LNCaP clone FGC (cell line): ENCODE measurements around the gene SND1.

Source experiments
- DNase-seq: peaks from one replicate; pipeline ENCODE4 v3.0.0-alpha.2; 2011; ENCODE audit warnings: low read depth
- H3K4me3 ChIP-seq: 2 replicates; pipeline ENCODE4 v1.5.1; 2011; ENCODE audit warnings: mild to moderate bottlenecking, low read depth, low read length, control low read depth
- TF ChIP-seq, protein P1 (sequence below): IDR thresholded peaks from 2 replicates; pipeline ENCODE4 v1.5.1; 2012; ENCODE audit warnings: mild to moderate bottlenecking; ENCODE audit not compliant: control insufficient read depth, insufficient read depth; ENCODE audit errors: extremely low read depth

SND1 gene

DNA sequence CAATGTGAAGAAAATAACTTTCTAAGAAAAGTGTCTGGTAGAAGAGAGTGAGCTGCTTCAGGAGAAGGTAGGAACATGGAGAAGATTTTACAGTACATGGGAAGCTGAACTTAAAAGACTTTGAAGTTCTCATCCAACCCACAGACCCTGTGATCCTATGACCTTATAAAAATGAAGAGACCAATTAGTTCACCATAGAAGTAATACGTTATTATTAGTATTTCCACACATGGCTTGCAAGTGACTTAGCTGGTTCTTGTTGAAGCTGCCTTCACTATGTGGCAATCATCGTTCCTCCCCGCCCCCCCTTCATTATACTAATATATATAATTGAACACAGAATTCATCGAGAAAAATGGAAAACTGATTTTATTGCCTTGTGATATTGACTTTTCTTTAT is 129.1 kb downstream of the SND1 start:
- no peak overlapping the region for H3K4me3 ChIP-seq
- TF ChIP-seq, protein P1, sequence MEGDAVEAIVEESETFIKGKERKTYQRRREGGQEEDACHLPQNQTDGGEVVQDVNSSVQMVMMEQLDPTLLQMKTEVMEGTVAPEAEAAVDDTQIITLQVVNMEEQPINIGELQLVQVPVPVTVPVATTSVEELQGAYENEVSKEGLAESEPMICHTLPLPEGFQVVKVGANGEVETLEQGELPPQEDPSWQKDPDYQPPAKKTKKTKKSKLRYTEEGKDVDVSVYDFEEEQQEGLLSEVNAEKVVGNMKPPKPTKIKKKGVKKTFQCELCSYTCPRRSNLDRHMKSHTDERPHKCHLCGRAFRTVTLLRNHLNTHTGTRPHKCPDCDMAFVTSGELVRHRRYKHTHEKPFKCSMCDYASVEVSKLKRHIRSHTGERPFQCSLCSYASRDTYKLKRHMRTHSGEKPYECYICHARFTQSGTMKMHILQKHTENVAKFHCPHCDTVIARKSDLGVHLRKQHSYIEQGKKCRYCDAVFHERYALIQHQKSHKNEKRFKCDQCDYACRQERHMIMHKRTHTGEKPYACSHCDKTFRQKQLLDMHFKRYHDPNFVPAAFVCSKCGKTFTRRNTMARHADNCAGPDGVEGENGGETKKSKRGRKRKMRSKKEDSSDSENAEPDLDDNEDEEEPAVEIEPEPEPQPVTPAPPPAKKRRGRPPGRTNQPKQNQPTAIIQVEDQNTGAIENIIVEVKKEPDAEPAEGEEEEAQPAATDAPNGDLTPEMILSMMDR, result no peak
- no peak for DNase-seq

DNA sequence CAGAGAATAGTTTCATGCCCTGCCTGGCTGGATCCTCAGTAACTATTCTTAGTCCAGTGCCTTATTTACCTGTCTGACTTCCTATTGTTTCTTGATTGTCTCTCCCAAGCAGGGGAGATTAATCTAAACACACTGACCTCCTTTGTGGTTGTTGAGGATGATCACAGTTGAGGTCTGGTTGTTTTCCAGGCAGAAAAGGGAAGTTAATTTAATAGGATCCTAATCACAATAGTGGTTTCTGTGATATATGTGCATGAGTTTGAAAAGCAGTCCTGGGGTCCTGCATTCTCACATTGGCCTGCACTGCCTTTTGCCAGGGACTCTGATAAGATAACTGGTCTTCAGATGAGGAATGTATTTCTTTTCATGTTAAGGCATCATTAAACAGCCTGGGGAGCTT is 130.1 kb downstream of the SND1 start:
- DNase-seq, result no peak
- TF ChIP-seq, protein P1, result no peak

DNA sequence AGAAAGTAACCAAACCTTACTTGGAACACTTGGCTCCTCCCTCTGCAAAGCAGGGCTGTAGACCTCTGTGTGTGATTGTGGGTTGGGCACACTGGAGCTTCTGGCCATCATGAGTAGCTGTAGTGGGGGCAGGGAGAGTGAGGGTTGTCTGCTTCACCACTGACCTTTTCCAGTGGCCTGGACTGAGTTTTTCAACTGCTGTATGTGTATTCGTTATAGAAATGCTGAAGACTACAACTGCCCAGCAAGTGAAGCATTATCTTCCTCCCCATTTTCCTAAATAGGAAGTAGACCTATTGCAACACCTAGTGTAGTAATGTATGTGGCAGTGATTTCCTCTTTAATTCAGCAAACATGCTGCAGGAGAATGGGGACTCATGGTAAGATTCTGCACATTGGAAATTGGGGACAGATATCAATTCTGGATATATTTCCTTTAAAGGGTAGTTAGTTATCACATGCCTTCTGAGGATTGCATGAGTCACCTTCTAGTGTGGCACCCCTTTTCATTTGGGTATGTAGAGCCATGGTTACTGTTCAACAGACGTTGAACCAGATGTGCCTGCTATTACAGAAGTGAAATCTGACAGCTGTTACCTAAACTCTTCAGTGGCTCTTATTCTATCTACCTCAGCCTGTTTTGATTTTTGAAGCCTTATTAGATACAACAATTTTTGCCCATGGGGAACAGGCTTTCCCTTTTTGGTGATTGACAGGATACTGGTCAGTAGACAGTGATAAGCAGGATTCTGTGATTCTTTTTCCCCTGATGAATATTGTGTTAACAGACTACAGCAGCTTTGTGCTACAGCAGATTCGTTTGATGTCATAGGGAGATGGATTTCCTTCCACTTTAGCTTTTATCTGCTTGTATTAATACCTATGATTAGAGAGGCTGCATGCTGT is 130.9 kb downstream of the SND1 start:
- no peak for DNase-seq
- no peak overlapping the region for H3K4me3 ChIP-seq

More for the DNA sequence above, 130.1 kb downstream of the SND1 start:
- H3K4me3 ChIP-seq, result no peak overlapping the region

DNA sequence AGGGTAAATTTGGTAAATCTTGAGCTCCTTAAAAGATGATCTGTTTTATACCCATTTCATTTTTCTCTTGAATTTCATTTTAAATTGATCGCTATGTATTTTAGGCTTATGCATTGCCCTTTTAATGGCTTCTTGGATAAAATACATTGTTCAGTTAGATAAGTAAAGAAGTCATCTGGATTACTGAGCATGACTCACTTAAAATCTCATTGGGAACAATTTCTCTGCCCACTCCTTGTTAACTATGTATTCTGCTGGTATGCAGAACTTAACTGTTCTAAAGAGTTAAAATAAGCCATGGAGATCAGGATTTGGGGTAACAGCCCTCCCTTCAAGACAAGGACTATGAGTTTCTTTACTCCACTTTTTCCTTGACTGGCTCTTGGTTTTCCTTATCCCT is 134.2 kb downstream of the SND1 start:
- TF ChIP-seq, protein P1, result no peak
- no peak for DNase-seq
- H3K4me3 ChIP-seq, result no peak overlapping the region

More for the DNA sequence above, 130.9 kb downstream of the SND1 start:
- TF ChIP-seq, protein P1, result no peak

DNA sequence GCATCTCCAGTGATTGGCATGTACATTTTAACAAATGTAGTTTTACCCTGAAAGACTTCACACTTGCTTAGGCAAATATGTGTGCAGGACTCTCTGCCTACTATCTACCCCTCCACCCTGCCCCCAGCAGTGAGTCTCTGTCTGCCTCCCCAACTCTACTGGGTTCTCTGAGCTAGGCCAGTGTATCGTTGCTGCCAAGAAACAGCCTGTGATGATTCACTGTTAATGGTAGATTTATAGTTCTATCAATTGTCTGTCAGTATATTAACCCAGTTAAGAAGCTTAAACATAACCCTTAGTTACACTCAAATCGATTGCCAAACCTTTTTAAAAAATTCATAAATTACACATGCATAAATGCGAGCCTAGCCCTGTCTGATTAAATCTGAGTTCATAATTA is 137.0 kb downstream of the SND1 start:
- TF ChIP-seq, protein P1, result no peak
- H3K4me3 ChIP-seq, result no peak overlapping the region
- DNase-seq, result no peak

DNA sequence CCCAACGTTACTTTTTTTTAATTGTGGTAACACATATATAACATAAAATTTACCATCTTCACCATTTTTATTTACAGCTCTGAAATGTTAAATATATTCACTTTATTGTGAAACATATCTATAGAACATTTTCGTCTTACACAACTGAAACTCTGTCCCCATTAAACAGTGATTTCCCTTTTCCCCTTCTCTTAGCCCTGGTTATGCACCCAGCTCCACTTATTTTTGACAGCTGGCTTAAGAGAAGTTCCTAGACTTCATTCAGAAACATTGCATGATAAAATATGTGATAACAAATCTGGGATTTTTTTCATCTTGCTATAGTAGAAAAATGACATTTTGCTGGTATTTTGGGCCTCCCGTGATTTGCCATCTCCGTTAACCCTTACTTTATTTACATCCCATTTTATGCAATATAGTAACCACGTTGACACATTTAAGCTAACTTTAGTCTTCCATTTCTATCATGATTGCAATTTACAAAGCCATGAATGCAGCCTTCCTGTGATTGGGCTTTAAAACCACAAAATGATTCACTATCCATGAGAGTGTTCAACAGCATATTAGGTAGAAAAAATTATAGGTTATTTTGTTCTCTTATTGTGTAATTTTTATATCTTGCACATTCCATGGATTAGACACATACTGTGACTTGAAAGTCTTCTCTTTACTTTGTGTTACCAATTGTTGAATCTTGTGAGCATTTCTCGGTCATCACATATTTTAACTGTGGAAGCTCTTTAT is 139.6 kb downstream of the SND1 start:
- DNase-seq, result no peak
- TF ChIP-seq, protein P1, result no peak
- H3K4me3 ChIP-seq, result no peak overlapping the region
